Measurements from ENCODE around the gene UBE2D3.
A peak's percentile ranks its signal among the peaks of the same experiment; 100 is the strongest.

The UBE2D3 gene

DNA sequence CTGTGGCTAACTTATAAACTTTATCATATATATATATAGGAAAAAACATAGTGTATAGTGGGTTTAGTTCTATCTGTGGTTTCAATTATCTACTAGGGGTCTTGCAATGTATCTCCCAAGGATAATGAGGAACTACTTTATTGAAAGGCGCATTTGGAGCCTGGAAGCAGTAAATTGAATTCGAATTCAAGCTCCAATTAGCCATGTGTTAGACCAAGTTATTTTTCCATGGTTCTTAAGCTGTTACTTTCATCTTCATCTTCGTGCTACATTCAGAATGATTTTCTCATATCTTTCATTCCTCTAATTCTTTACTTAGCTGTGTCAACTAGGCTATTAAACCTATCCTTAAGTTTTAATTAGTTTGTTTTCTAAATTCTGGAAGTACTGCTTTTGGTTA, 39.4 kb downstream of the UBE2D3 start:
- DNase-seq, result no peak

DNA sequence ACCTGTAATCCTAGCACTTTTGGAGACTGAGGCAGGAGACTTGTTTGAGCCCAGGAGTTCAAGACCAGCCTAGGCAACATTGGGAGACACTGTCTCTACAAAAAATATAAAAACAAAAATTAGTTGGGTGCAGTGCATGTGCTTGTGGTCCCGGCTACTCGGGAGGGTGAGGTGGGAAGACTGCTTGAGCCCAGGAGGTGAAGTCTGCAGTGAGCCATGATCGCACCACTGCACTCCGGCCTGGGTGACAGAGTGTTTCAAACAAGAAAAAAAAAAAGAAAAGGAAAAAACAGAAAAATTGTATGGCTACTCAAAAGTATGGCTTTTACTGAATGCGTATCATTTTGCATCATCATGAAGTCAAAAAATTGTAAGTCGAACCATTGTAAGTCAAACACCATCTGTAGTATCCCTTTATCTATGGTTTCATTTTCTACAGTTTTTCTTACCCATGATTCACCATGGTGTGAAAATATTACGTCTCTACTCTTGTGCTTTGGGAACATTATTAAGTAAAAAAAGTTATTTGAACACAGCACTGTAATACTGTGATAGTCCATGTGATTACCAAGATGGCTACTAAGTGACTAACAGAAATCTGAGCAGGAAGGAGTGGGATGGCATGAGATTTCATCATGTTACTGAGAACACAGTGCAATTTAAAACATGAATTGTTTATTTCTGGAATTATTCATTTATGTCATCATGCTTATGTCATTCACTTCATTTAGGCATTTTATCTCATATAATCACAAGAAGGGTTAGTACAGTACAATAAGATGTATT, 40.1 kb downstream of the UBE2D3 start:
- no peak for DNase-seq

DNA sequence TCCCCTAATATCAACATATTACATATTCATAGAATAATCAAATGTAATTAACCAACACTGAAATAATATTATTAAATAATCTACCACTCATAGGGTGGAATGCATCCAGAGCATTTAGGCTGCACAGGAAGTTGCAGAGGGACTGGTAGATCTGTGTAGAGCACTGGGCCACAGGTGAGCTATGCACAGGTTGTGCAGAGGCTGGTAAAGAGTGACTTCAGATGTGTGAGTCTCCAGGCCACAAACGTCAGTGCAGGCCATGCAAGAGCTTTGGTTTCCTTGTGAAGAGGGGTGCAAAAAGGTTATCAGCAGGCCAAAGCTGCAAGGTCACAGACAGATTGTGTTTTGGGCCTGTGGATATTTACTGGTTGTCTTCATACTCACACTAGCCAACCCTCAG, 41.1 kb downstream of the UBE2D3 start:
- DNase-seq, result no peak

DNA sequence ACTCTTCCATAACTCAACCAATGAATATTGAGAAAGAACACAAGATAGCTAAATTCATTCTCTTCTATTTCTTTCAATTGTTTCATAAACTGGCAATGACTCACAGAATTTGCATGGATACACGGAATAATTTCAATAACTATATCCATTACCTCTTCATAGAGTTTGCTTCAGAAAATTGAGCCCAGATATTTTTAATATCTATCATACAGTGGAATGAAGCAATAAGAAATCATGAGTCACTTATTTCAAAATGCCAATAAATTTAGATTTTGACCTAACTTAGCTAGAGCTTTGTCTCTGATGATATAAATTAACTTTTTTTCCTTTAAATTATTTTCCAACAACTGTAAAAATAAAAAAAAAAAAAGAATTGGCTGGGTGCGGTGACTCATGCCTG, 44.3 kb downstream of the UBE2D3 start:
- DNase-seq, result no peak

DNA sequence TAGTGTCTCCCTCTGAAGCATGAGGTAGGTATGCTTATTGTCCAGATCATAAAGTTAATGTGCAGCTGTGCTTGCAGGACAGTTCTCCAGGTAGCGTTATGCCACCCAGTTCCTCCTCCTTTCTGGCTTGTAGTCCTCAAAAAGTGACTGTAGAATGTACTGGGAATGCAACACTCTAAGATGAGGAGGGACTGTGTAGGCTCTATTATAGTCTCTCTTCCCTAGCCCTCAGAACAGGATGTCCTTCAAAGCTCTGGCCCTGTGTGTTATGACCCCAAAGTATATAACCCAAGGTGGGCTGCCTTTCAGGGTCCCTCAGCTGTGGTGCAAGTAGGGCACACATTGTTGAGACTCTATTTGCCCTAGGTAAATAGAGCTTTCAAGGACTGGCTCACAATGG, 45.8 kb downstream of the UBE2D3 start:
- no peak for DNase-seq

DNA sequence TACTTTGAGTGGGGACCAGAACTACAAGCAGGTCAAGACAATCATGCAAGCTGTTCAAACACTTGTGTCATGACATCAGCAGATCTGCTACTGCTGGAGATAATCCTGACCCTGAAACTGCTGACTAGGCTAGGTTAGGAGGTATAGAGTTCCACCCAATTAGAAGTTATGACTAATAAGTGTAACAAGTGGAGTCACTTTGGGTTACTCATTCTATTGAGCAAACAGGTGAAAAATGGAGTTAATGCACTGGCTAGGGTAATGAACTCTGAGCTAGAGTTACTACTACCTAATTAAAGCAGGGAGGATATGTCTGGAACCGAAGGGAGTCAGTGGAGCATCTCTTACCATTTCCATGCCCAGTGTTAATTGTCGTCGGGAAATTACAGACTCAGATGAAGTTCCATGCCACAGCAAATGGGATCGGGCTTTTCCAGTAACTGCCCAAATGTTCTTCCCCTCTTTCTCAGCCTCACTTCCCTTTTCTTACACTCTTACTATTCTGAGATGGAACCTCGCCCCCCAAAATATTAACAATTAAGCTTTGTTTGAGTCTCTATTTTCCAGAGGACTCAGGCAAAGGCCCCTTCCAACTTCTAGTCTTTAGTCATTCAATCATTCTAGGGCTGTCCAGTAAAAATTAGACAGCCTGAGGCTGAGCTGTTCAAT, 46.7 kb downstream of the UBE2D3 start:
- DNase-seq, result peak; percentile 55

DNA sequence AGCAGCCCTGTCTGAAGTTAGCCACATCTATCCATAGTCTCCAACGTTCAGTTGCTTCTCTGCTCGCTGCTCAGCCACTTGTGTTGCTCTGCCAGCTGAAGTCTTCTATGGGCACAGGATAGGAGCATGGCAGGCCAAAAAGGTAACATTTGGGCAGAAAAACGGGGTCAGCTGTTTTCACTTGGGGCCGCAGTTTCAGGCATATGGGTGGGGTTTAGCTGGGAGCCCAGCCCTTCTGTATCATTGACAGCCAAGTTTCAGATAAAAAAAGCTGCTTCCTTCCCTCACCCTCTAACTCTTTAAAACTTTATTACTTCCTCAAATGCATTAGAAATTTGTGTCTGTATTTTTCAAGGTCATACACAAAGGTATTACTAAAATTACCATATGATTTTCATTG, 48.1 kb downstream of the UBE2D3 start:
- peak; percentile 48 for DNase-seq

DNA sequence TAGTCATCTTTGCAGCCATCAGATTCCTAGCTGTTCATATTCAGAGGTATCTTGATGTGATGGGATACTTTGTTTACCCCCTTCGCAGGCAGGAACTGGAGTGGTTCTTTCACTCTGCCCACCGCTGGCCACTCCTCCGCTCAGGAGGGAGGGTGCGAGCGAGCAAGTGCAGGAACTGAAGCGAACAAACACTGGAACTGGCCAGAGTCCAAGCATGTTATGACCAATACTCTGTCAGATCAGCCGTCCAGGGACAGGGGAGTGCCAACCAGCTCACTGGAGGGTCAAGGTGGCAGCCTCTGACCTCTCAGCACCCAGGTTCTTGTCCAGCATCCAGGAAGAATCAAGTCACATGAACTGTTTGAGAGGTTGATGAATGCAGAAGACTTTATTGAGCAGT, 48.6 kb downstream of the UBE2D3 start:
- DNase-seq, result no peak

DNA sequence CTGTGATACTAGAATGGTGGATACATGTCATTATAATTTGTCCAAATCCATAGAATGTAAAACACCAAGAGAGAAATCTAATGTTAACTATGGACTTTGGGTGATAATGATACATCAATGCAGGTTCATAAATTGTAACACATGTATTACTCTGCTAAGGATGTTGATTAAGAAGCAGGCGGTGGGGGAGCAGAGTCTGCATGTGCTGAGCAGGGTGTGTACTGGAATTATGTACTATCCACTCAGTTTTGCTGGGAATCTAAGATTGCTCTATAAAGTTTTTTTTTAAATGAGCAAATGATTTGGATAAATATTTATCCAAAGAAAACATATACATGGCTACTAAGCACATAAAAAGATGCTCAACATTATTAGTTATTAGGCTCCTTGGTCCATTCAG, 51.5 kb downstream of the UBE2D3 start:
- DNase-seq, result no peak

DNA sequence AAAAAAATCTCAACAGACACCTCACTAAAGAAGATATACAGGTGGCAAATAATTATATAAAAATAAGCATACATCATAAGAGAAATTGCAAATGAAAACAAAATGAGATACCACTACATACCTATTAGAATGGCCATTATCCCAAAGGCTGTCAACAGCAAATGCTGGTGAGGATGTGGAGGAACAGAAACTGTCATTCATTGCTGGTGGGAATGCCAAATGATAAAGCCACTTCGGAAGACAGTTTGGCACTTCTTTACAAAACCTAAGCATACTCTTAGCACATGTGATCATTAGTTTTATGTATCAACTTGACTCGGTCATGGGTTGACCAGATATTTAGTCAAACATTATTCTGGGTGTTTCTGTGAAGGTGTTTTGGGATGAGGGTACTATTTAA, 53.1 kb downstream of the UBE2D3 start:
- DNase-seq, result no peak

DNA sequence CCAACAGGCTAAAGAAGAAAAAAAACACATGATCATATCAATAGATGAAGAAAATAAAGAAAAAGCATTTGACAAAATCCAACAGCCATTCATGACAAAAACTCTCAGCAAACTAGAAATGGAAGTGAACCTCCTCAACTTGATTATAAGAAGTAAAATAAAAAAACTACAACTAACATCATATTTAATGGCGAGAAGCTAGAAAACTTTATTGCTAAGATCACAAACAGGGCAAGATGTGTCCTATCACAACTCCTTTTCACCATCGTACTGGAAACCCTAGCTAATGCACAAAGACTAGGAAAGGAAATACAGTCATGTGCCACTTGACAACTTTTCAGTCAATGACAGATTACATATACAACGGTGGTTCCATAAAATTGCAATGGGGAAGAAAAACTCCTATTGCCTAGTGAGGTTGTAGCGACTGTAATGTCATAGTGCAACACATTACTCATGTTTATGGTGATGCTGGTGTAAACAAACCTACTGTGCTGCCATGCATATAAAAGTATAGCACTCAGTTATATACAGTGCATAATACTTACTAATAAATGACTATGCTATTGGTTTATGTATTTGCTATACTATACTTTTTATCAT, 54.5 kb downstream of the UBE2D3 start:
- no peak for DNase-seq

DNA sequence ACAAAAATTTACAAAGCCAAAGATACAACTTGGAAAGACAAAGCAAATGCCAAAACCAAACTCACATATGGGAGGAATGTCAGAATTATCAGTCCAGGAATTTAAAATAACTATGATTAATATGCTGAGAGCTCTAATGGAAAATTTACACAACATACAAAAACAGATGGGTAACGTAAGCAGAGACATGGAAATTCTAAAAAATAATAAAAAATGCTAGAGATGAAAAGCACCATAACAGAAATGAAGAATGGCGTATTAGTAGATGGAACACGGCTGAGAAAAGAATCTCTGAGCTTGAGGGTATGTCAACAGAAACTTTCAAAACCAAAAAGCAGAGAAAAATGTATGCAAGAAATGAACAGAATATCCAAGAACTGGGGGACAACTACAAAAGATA, 62.5 kb downstream of the UBE2D3 start:
- no peak for DNase-seq

DNA sequence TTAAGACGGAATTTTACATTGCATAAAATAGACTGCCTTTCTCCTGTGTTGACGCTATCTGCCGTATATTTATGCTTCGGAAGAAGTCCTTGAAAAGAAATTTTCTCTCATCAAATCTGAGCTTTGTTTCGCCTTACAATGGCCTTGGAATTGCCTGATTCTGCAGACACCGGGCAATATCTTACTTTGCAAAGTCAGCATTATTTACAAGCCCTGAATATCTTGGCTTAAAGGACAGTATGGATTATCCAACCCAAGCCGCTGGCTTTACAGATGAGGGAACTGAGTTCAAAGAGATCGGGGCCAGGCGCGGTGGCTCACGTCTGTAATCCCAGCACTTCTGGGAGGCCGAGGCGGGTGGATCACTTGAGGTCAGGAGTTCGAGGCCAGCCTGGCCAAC, 65.4 kb downstream of the UBE2D3 start:
- no peak for DNase-seq

DNA sequence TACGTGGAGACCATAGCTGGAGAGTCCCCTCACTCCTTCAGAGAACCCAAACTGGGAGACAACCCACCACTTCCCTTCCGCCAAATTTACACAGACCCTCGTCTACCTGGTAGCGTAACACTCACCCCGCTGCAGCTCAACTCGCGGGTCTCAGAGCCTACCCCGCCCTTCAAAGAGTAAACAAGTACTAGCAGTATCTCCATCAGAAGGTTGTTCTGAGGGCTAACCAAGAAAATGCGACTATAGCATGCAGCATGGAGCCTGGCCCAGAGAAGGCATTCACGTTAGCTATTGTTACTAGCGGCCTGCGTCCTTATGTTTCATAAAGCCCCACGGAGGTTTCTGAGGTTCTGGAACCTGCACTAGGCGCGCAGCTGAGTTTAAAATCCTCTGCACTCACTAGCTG, 66.1 kb downstream of the UBE2D3 start:
- DNase-seq, result peak; percentile 54

DNA sequence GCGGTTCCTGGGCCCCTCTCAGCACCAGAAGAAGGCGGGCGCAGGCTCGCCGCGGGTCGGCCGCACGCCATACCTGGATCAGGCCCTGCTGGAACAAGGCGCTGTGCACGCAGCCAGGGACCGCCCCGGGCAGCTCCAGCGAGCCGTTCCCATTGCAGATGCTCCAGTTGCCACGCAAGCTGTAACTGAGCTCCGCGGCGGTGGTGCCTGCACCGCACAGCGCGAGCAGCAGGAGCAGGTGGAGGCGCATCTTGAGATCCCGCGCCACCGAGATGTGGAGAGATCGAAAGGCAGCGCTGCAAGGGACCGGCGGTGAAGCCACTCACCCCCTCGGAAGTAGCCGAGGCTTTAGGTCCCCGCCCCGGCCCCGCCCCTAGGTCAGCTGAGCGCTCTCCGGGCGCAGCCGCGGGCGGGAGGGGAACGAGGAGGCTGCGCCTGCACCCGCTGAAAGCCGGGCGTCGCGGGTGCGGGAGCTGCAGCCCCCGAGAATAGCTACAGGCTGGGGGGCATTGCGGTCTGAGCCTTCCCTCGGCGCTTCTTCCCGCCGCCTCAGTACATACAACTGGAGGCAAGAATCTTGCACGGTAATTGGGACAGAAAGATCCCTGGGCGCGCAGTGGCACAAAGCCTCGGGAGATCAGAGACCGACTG, 66.6 kb downstream of the UBE2D3 start, which contains the start of gene MANBA:
MANBA (minus strand) TSS at position 324 of the 651 bp plus-strand sequence; CDS start at position 250, 74 bp downstream.
- DNase-seq, result peak; percentile 96

DNA sequence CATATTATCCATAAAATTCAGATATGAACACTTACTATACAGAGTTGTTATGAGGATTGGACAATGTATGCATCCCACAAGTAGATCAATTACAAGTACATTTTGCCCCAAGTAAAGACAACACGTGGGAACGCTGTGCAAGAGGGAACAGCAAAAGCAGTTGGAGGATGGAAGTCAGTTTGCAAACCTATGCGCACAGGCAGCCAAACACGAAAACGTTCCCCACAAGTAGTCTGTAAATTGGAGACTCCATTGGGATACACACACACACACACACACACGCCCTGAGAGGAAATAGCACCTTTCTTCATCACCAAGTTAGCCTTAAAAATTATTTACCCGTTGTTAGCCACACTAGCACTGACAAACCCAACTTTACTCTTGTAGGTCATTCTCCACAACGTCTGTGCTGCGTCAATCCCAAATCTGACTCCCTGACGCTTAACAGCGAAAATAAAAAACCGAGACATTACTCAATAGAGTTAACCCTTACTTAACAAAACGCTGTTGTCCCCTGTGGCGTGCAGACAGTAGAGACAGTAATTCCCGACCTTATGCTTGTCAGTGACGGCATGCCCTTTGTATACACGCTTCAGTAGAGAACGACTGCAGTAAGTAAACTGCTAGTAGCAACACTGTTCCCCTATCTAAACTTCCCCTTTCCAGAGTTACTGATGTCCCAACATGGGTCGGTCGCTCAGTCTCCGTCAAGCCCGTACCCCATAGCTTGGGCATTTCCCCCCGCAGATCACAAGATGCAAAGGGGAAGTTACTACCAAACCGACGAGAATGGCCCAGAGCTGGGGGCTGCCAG, 67.3 kb downstream of the UBE2D3 start:
- DNase-seq, result peak; percentile 87

DNA sequence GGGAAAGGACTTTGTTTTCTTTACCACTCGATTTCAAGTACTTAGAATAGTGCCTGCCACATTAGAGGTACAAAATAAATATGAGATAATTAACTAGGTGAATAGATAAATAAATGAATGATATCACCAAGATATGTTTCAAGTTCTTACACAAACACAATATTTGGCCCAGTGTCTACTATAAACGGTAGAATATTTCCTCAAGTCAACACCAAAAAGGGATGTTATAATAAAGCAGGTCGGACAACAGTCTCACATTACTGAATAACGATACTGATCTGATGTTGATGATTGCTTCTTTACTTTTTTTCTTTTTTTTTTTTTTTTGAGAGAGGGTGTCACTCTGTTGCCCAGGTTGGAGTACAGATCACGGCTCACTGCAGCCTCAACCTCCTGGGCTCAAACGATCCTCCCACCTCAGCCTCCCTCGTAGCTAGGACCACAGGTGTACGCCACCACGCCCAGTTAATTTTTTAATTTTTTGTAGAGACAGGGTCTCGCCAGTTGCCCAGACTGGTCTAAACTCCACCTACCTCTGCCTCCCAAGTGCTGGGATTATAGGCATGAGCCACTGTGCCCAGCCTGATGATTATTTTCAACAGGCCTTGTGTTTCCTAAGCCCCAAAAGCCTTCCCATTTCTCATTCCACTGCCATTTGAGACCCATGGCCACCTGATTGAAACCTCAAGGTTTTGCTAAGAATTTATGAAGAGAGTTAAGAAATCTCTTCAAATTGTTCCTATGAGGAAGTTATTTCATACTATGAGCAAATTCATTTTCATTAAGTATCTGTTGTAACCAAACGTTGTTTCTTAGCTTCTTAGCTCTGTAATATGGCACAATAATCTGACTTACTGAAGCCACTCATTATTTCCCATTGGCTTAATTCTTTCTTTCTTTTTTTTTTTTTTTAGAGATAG, 68.8 kb downstream of the UBE2D3 start:
- peak; percentile 27 for DNase-seq

DNA sequence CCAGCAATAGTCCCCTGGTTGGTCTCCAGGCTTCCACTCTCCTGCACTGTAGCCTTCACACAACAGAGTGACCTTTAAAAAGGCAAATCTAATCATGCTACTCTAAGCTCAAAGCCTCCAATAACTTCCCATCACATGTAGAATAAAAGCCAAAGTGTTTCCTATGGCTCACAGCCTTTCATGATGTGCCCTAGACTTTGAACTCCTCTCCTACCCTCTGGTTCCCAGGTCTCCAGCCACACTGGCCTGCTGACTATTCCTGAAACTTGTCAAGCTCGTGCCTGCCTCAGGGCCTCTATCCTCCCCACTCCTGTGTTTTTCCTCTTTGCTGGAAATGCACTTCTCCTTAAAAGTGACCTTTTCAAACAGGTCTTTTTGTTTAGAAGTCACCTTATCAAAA, 69.7 kb downstream of the UBE2D3 start:
- no peak for DNase-seq

DNA sequence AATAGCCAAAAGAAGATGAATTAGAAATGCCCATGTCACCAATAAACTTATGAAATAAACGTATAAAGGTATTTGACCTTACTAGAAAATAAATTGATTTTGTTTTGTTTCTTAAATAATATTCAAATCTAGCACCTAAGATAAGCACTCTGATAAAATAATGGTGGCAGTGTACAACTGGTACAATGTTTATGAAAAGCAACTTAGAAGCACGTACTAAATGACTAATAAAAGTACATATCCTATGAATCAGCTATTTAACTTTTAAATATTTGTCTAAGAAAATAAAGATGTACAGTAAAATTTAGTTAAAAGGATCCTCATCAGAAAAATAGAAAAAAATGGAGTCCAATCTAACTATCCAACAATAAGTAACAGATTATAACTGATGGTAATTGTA, 73.3 kb downstream of the UBE2D3 start:
- DNase-seq, result no peak

DNA sequence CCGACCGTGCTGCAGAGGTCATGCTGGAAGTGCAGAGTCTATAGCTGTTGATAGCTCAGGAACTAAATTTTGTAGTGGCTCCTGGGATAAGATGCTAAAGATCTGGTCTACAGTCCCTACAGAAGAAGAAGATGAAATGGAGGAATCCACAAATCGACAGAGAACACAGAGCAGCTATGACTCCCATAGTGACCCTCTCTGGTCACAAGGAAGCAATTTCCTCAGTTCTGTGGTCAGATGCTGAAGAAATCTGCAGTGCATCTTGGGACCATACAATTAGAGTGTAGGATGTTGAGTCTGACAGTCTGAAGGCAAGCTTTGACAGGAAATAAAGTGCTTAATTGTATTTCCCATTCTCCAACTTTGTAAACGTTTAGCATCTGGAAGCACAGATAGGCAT, 75.4 kb downstream of the UBE2D3 start:
- DNase-seq, result no peak
